A673 (cell line): ENCODE measurements around the gene PCBP3.

ENCODE experiments used
- EZH2 ChIP-seq: fragments of 200-600 bp; sonication (generic); IDR thresholded peaks from 2 replicates; pipeline ENCODE4 v1.6.1; 2017; ENCODE audit warnings: borderline replicate concordance, low read depth, mild to moderate bottlenecking, mixed read lengths, antibody characterized with exemption, low read length; ENCODE audit not compliant: poor library complexity, severe bottlenecking
- TF ChIP-seq, protein P1 (sequence below): fragments of 300-800, 200-600 bp; sonication (generic); conservative IDR thresholded peaks from 2 replicates; pipeline ENCODE4 v1.5.1; 2017; ENCODE audit warnings: low read depth, mild to moderate bottlenecking, antibody characterized with exemption, low read length, moderate library complexity, mixed read lengths

DNA sequence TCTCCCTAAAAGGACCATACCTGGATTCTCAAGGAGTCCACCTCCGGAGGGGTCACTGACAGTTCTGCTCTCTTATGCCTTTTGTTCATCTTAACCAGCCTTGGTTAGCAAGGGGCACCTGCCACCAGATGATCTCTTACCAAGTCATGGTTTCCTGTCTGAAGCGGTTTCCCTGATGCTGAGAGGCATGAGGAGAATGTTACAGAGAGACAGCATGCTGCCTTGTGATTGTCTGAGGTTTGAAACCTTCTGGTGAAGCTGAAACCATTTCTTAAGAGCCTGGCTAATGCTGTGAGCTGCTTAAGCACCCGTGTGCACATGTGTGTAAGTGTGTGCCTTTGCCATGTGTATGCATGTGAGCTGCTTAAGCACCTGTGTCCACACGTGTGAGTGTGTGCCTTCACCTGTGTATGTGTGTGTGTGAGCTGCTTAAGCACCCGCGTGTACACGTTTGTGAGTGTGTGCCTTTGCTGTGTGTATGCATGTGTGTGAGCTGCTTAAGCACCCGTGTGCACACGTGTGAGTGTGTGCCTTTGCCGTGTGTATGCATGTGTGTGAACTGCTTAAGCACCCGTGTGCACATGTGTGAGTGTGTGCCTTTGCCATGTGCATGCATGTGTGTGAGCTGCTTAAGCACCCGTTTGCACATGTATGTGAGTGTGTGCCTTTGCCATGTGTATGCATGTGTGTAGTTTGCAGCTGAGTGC is 201.7 kb downstream of the PCBP3 start:
- TF ChIP-seq, protein P1, sequence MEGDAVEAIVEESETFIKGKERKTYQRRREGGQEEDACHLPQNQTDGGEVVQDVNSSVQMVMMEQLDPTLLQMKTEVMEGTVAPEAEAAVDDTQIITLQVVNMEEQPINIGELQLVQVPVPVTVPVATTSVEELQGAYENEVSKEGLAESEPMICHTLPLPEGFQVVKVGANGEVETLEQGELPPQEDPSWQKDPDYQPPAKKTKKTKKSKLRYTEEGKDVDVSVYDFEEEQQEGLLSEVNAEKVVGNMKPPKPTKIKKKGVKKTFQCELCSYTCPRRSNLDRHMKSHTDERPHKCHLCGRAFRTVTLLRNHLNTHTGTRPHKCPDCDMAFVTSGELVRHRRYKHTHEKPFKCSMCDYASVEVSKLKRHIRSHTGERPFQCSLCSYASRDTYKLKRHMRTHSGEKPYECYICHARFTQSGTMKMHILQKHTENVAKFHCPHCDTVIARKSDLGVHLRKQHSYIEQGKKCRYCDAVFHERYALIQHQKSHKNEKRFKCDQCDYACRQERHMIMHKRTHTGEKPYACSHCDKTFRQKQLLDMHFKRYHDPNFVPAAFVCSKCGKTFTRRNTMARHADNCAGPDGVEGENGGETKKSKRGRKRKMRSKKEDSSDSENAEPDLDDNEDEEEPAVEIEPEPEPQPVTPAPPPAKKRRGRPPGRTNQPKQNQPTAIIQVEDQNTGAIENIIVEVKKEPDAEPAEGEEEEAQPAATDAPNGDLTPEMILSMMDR, result no peak
- TF ChIP-seq EZH2, result no peak
